ENCODE data around the gene PDZRN3. TPM values are rescaled to one million over a fixed set of nuclear protein-coding genes. Genes with fewer than 3 reads are reported as not detected.

PDZRN3 gene
- total RNA-seq: 51.2 and 78.2 TPM in 2 replicates

GRCh38 chr3:73624821-73625665, at the start of gene PDZRN3:
Gene PDZRN3 (minus strand): TSS chr3:73624941.

